GM23248 (cell line): ENCODE results near the gene SECISBP2L.

ENCODE experiments used
- EZH2 ChIP-seq: fragments of 200-600 bp; sonication (generic); IDR thresholded peaks from 2 replicates; pipeline ENCODE4 v1.6.1; 2018; ENCODE audit warnings: antibody characterized with exemption, mild to moderate bottlenecking; ENCODE audit not compliant: insufficient read depth, poor library complexity, severe bottlenecking
- EZH2phosphoT487 ChIP-seq: fragments of 200-600 bp; sonication (generic); IDR thresholded peaks from 2 replicates; pipeline ENCODE4 v1.6.1; 2018; ENCODE audit warnings: antibody characterized with exemption, moderate library complexity, mild to moderate bottlenecking, low read depth; ENCODE audit not compliant: insufficient read depth

DNA sequence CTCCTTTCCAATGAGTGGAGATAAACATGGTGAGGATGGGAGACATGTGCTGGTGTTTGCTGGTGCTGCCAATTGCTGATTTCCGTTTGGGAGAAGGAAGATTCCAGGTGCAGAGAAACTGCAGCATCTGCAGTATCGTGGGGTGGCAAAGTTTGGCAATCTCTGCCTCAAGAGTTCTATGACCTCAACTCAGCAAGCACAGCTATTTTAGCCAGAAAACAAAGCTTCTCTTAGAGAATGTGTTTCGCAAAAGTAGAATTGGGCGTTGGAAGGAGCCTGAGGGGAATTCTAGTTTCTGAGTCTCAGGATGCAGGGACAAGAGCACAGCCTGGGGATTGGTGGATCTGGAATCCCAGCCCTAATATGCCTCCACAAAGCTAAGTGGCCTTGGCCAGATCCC lies 64.3 kb downstream of the SECISBP2L start:
- TF ChIP-seq EZH2: no peak
- TF ChIP-seq EZH2phosphoT487: no peak
